GM21423 (cell line): ENCODE results near the gene PTCH2.
"Not testable (repeated sequence)": the region's sequence is repeated elsewhere in the genome, so short reads cannot be mapped to it uniquely, and the experiment has no call there.

Experiments
- ATAC-seq: cut with Tn5 transposase; IDR thresholded peaks from one replicate; pipeline ENCODE4 v1.9.1; 2021; ENCODE audit warnings: mild to moderate bottlenecking, moderate library complexity; ENCODE audit not compliant: unreplicated experiment

PTCH2 gene

GRCh38 chr1:44820328-44821239 lies 22.5 kb downstream of the PTCH2 start:
- ATAC-seq: no peak

GRCh38 chr1:44819608-44820327 lies 23.3 kb downstream of the PTCH2 start:
- peak; percentile 75 for ATAC-seq

GRCh38 chr1:44819196-44819607 lies 23.9 kb downstream of the PTCH2 start:
- peak; percentile 6 for ATAC-seq

- ATAC-seq: no peak
Observed at GRCh38 chr1:44817771-44818495, 25.1 kb downstream of the PTCH2 start.

- ATAC-seq: no peak
Observed at GRCh38 chr1:44817307-44817706, 25.7 kb downstream of the PTCH2 start.

- not testable (repeated sequence) for ATAC-seq
Observed at GRCh38 chr1:44815926-44816325, 27.1 kb downstream of the PTCH2 start.

- no peak for ATAC-seq
Observed at GRCh38 chr1:44812822-44813543, 30.1 kb downstream of the PTCH2 start.

GRCh38 chr1:44811234-44811633 lies 31.8 kb downstream of the PTCH2 start:
- no peak for ATAC-seq

GRCh38 chr1:44810762-44811105 lies 32.3 kb downstream of the PTCH2 start:
- not testable (repeated sequence) for ATAC-seq

GRCh38 chr1:44810101-44810761 lies 32.8 kb downstream of the PTCH2 start:
- ATAC-seq: no peak

GRCh38 chr1:44808938-44809917 lies 33.8 kb downstream of the PTCH2 start:
- peak; percentile 35 for ATAC-seq

GRCh38 chr1:44808063-44808937 lies 34.8 kb downstream of the PTCH2 start, which contains the start of gene BTBD19:
TSS of gene BTBD19 (plus strand) at chr1:44808523. CDS start at chr1:44808821, 298 bp downstream.
- peak; percentile 26 for ATAC-seq

- peak; percentile 25 for ATAC-seq
Observed at GRCh38 chr1:44807364-44808062, 35.5 kb downstream of the PTCH2 start.

GRCh38 chr1:44806704-44807363 lies 36.2 kb downstream of the PTCH2 start, which contains the start of gene DYNLT4:
TSS of gene DYNLT4 (minus strand) at chr1:44807351. CDS start at chr1:44806668, 683 bp downstream.
- no peak for ATAC-seq

- no peak for ATAC-seq
Observed at GRCh38 chr1:44806025-44806703, 36.9 kb downstream of the PTCH2 start.
